A549 (cell line): ENCODE data around the gene OXA1L. TPM values are rescaled to one million over a fixed set of nuclear protein-coding genes. Genes with fewer than 3 reads are reported as not detected.
A peak's percentile ranks its signal among the peaks of the same experiment; 100 is the strongest.

Experiments used
- ATAC-seq, 2 experiments: fragments of 200-7000 bp in 1 of 2; fragments of >200 bp in 1 of 2; cut with Nextera tagmentation in 1 of 2; cut with Tn5 transposase in 1 of 2; 3 replicates each; pipeline versions ENCODE4 v1.8.0 to v1.9.1; 2018 to 2020; ENCODE audit warnings: mild to moderate bottlenecking in 1 of 2, moderate library complexity in 1 of 2
- CTCF ChIA-PET: fragments of 300-600 bp; sonication (Branson Sonifier 250); formaldehyde crosslinking; extraction: SDS; loops from one replicate; lab custom pipeline; 2021; ENCODE audit warnings: antibody characterized with exemption, inconsistent platforms; lab: Yijun Ruan, JAX
- POLR2A ChIA-PET: fragments of 350-600 bp; formaldehyde crosslinking; extraction: SDS; loops from one replicate; lab custom pipeline; 2021; ENCODE audit warnings: antibody characterized with exemption, inconsistent platforms; lab: Yijun Ruan, JAX
- DNase-seq, 2 experiments: peaks; one replicate each; pipeline versions ENCODE4 v3.0.0 to v3.0.0-alpha.2; 2011 to 2016; ENCODE audit warnings: low read depth in 1 of 2, low spot score in 1 of 2
- FAIRE-seq: peaks from 2 replicates; lab custom pipeline; 2011; peaks lifted over from hg19 to GRCh38; lab: Jason Lieb, UNC
- H3K27ac ChIP-seq, 2 experiments: fragments of >200 bp; sonication (Bioruptor Twin); formaldehyde crosslinking; 3 replicates each; pipeline ENCODE4 v1.5.1; 2016 to 2017
- H3K4me1 ChIP-seq: fragments of >200 bp; sonication (Bioruptor Twin); formaldehyde crosslinking; 3 replicates; pipeline ENCODE4 v1.6.1; 2016
- H3K4me2 ChIP-seq: fragments of >200 bp; sonication (Bioruptor Twin); formaldehyde crosslinking; 3 replicates; pipeline ENCODE4 v1.6.1; 2016
- H3K4me3 ChIP-seq: fragments of >200 bp; sonication (Bioruptor Twin); formaldehyde crosslinking; 3 replicates; pipeline ENCODE4 v1.5.1; 2016
- H3K9me3 ChIP-seq: fragments of >200 bp; sonication (Bioruptor Twin); formaldehyde crosslinking; 3 replicates; pipeline ENCODE4 v1.6.1; 2016
- ATOH8 ChIP-seq: fragments of 250-450 bp; sonication (Bioruptor Pico); IDR thresholded peaks from 2 replicates; pipeline ENCODE4 v1.5.0; 2020; ENCODE audit warnings: low read depth, mild to moderate bottlenecking, moderate library complexity
- BHLHE40 ChIP-seq: IDR thresholded peaks from 2 replicates; pipeline ENCODE4 v1.6.1; 2012; ENCODE audit warnings: low read depth, low read length, inconsistent platforms
- CEBPB ChIP-seq, 2 experiments: fragments of >200 bp in 1 of 2; sonication (Bioruptor Twin) in 1 of 2; formaldehyde crosslinking in 1 of 2; IDR thresholded peaks; 2 replicates each; pipeline ENCODE4 v1.6.1; 2012 to 2016
- CHD2 ChIP-seq: fragments of 150-350 bp; IDR thresholded peaks from 2 replicates; pipeline ENCODE4 v1.6.1; 2014; ENCODE audit warnings: low read length; ENCODE audit not compliant: partially characterized antibody
- EP300 ChIP-seq, 2 experiments: fragments of >200 bp; sonication (Bioruptor Twin); formaldehyde crosslinking; IDR thresholded peaks; 2 replicates in 1 of 2; 3 replicates in 1 of 2; pipeline ENCODE4 v1.6.1; 2016 to 2017
- FOSB ChIP-seq: fragments of 250-450 bp; sonication (Bioruptor Pico); IDR thresholded peaks from 2 replicates; pipeline ENCODE4 v1.5.0; 2020; ENCODE audit warnings: mild to moderate bottlenecking, moderate library complexity
- FOSL2 ChIP-seq, 2 experiments: fragments of 450-650 bp in 1 of 2; fragments of >200 bp in 1 of 2; sonication (Bioruptor Twin) in 1 of 2; formaldehyde crosslinking; IDR thresholded peaks; 2 replicates each; pipeline versions ENCODE4 v1.5.0 to v1.6.1; 2016 to 2020; ENCODE audit warnings: mild to moderate bottlenecking in 1 of 2, moderate library complexity in 1 of 2
- GATA3 ChIP-seq: IDR thresholded peaks from 2 replicates; pipeline ENCODE4 v1.6.1; 2012; ENCODE audit warnings: borderline replicate concordance
- JUN ChIP-seq, 2 experiments: fragments of >200 bp; sonication (Bioruptor Twin); formaldehyde crosslinking; IDR thresholded peaks; 2 replicates in 1 of 2; 3 replicates in 1 of 2; pipeline ENCODE4 v1.6.1; 2016 to 2017
- KDM5A ChIP-seq: fragments of 200-600 bp; sonication (generic); IDR thresholded peaks from 2 replicates; pipeline ENCODE4 v1.6.1; 2016; ENCODE audit warnings: antibody characterized with exemption, mild to moderate bottlenecking
- MAFK ChIP-seq: fragments of 450-650 bp; IDR thresholded peaks from 2 replicates; pipeline ENCODE4 v1.6.1; 2014; ENCODE audit not compliant: partially characterized antibody
- MAZ ChIP-seq: fragments of 150-350 bp; IDR thresholded peaks from 2 replicates; pipeline ENCODE4 v1.6.1; 2014; ENCODE audit warnings: antibody characterized with exemption, low read depth, low read length, borderline replicate concordance
- NFE2L2 ChIP-seq: fragments of 150-350 bp; conservative IDR thresholded peaks from 2 replicates; pipeline ENCODE4 v1.6.1; 2014; ENCODE audit warnings: low read length
- NPAS2 ChIP-seq: fragments of 250-450 bp; sonication (Bioruptor Pico); IDR thresholded peaks from 2 replicates; pipeline ENCODE4 v1.8.0; 2022; ENCODE audit warnings: mild to moderate bottlenecking, moderate library complexity, borderline replicate concordance
- PHF8 ChIP-seq: fragments of 200-600 bp; sonication (generic); IDR thresholded peaks from 2 replicates; pipeline ENCODE4 v1.6.1; 2016; ENCODE audit warnings: low read depth, mild to moderate bottlenecking, antibody characterized with exemption, moderate library complexity, borderline replicate concordance
- POLR2A ChIP-seq: IDR thresholded peaks from 2 replicates; pipeline ENCODE4 v1.6.1; 2012; ENCODE audit warnings: mild to moderate bottlenecking, low read length
- RAD21 ChIP-seq, 2 experiments: fragments of >200 bp in 1 of 2; sonication (Bioruptor Twin) in 1 of 2; formaldehyde crosslinking in 1 of 2; IDR thresholded peaks in 1 of 2; conservative IDR thresholded peaks in 1 of 2; 2 replicates in 1 of 2; 3 replicates in 1 of 2; pipeline ENCODE4 v1.6.1; 2012 to 2018; ENCODE audit warnings: inconsistent platforms in 1 of 2
- REST ChIP-seq: fragments of 200-600 bp; sonication (generic); IDR thresholded peaks from 2 replicates; pipeline ENCODE4 v1.6.1; 2016; ENCODE audit warnings: antibody characterized with exemption, mild to moderate bottlenecking, moderate library complexity
- RFX5 ChIP-seq: fragments of 450-650 bp; IDR thresholded peaks from 2 replicates; pipeline ENCODE4 v1.7.1; 2014; ENCODE audit warnings: antibody characterized with exemption, mild to moderate bottlenecking, moderate library complexity
- TFCP2L1 ChIP-seq: fragments of 250-450 bp; sonication (Bioruptor Pico); IDR thresholded peaks from 2 replicates; pipeline ENCODE4 v1.5.0; 2021; ENCODE audit warnings: mild to moderate bottlenecking
- USF2 ChIP-seq: fragments of 450-650 bp; IDR thresholded peaks from 2 replicates; pipeline ENCODE4 v1.6.1; 2014; ENCODE audit warnings: antibody characterized with exemption
- ZFP36 ChIP-seq: fragments of 450-650 bp; IDR thresholded peaks from 2 replicates; pipeline ENCODE4 v1.6.1; 2014; ENCODE audit warnings: borderline replicate concordance; ENCODE audit not compliant: partially characterized antibody
- ZNF302 ChIP-seq: fragments of 250-450 bp; sonication (Bioruptor Pico); IDR thresholded peaks from 2 replicates; pipeline ENCODE4 v1.9.0; 2021; ENCODE audit warnings: inconsistent platforms, mild to moderate bottlenecking, moderate library complexity
- ZSCAN20 ChIP-seq: fragments of 250-450 bp; sonication (Bioruptor Pico); IDR thresholded peaks from 2 replicates; pipeline ENCODE4 v1.8.0; 2022; ENCODE audit warnings: mild to moderate bottlenecking, moderate library complexity
- WGBS: methylation state at CpG from one replicate; pipeline ENCODE4 v1.1.6; 2017; ENCODE audit errors: missing lambda C conversion rate; 5-methylcytosine and 5-hydroxymethylcytosine counted together
- polyA plus RNA-seq, 4 experiments: library from polyadenylated mRNA; depleted of rRNA in 3 of 4; stranded (reverse); fragments of >200 nt; fragmentation: RNase III in 1 of 4; extraction: RNeasy Plus Mini Kit Qiagen cat#74134 plus additional on column Dnase treatment in 1 of 4; gene quantifications; 2 replicates in 3 of 4; 3 replicates in 1 of 4; pipeline ENCODE4 v1.2.3, GENCODE V29; 2011 to 2017
- TF ChIP-seq, protein P1 (sequence below): fragments of 150-350 bp; IDR thresholded peaks from 2 replicates; pipeline ENCODE4 v1.6.1; 2014; ENCODE audit warnings: low read depth, mild to moderate bottlenecking, low read length

OXA1L gene
- polyA plus RNA-seq, 2 of the 4 experiments (the other 2 are of a cell fraction) = 133 to 199 TPM

- FAIRE-seq (no peak), DNase-seq (no peak), ATAC-seq (no peak)
- no peak for TF ChIP-seq FOSB
- no peak for TF ChIP-seq RAD21 (conservative IDR thresholded peaks at IDR 0.05 in 1 of 2, IDR thresholded peaks at IDR 0.05 in 1 of 2)
- no peak for TF ChIP-seq PHF8
- TF ChIP-seq EP300 (IDR thresholded peaks at IDR 0.05) = no peak
- TF ChIP-seq MAFK = no peak
- no peak for TF ChIP-seq BHLHE40
- TF ChIP-seq MAZ = no peak
- no peak for TF ChIP-seq TFCP2L1
- no peak for TF ChIP-seq ATOH8 (CRISPR knock-in tag)
- TF ChIP-seq POLR2A = no peak
- TF ChIP-seq CHD2 = no peak
- no peak for TF ChIP-seq ZSCAN20 (CRISPR knock-in tag)
- TF ChIP-seq USF2 = no peak
- TF ChIP-seq ZNF302 (CRISPR knock-in tag) = no peak
- TF ChIP-seq JUN (IDR thresholded peaks at IDR 0.05) = no peak
- TF ChIP-seq FOSL2 (IDR thresholded peaks at IDR 0.05) = no peak
- TF ChIP-seq FOSL2 (CRISPR knock-in tag; IDR thresholded peaks at IDR 0.05) = no peak
- TF ChIP-seq GATA3 = no peak
- TF ChIP-seq NPAS2 = no peak
- POLR2A ChIA-PET = no interaction called here
- H3K9me3 ChIP-seq = no peaks in the 10 kb centered on the region
- H3K4me3 ChIP-seq = no peak overlapping the region
- peaks cover 36% of the 10 kb centered on the region for H3K4me1 ChIP-seq
- H3K4me2 ChIP-seq = peak overlapping the region; percentile 28; the same call in 2 of the 3 replicates
- CTCF ChIA-PET = interaction anchor here (0.7 to 2.6 kb wide), 8 partner anchors 10 to 256 kb away, joined by 3 to 17 read pairs (median 4); no protein-coding TSS in a partner anchor
- 77% methylated on average over 9 of the region's 9 CpGs for WGBS
- H3K27ac ChIP-seq = peak overlapping the region in 1 of 2 experiments; percentile 17; a peak in 1 of 6 replicates
Observed at GRCh38 chr14:22813145-22813544, 46.7 kb downstream of the OXA1L start.

GRCh38 chr14:22814373-22814772 lies 47.9 kb downstream of the OXA1L start:
- ATAC-seq = no peak
- no peak for FAIRE-seq
- DNase-seq = no peak
- Histone ChIP-seq H3K9me3 (no peaks in the 10 kb centered on the region), H3K27ac (peak overlapping the region; percentile 82 to 89), H3K4me1 (peaks cover 40% of the 10 kb centered on the region), H3K4me3 (peak overlapping the region; percentile 38; the same call in 2 of the 3 replicates), H3K4me2 (peak overlapping the region; percentile 72)
- 83% methylated on average over 7 of the region's 7 CpGs for WGBS
- ChIA-PET CTCF (interaction anchor here (1.2 to 2.6 kb wide), 5 partner anchors 9 to 244 kb away, joined by 3 to 17 read pairs (median 5); no protein-coding TSS in a partner anchor), POLR2A (no interaction called here)
- TF ChIP-seq TFCP2L1 (no peak), NFE2L2 (no peak), PHF8 (no peak)
- TF ChIP-seq, protein P1, sequence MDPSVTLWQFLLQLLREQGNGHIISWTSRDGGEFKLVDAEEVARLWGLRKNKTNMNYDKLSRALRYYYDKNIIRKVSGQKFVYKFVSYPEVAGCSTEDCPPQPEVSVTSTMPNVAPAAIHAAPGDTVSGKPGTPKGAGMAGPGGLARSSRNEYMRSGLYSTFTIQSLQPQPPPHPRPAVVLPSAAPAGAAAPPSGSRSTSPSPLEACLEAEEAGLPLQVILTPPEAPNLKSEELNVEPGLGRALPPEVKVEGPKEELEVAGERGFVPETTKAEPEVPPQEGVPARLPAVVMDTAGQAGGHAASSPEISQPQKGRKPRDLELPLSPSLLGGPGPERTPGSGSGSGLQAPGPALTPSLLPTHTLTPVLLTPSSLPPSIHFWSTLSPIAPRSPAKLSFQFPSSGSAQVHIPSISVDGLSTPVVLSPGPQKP = no peak

DNA sequence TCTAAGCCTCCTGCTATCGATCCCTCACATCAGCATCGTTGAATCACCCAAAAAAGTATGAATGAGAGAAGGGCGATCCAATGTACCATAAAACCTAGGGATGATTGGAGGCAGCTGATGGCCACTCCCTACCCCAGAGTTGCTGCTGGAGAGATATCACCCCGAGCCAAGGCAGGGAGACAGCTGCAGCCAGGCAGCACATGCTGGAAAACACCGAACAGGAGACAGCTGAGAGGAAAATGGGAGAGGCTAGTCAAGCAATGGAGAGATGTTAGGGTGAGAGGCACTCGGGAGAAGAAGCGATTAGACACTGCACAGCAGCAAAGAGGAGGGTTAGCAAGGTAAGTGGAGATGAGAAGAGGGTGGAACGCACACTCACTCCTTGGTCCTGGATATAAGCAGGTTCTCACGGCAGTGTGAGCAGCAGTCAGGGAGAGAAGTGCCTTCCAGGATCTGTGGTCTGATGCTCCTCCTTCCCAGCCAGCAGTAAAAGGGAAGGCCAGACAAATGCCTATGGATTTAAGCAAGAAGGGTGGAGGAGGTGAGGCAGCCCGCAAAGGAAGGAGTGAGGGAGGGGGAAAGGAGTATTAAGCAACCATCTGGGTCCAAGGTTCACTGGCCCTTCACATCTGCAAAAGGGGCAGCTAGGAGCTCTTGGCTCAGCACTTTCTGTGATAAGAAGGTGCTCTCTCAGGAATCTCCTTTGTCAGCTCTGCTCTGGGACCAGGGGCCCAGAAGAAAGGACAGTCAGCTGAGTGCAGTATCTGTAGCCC lies 48.6 kb downstream of the OXA1L start, which contains the start of gene SLC7A7:
SLC7A7 (minus strand) TSS at position 495 of the 773 bp plus-strand sequence. CDS start 2,037 bp downstream, outside the sequence.
- H3K9me3 ChIP-seq = no peaks in the 10 kb centered on the region
- CTCF ChIA-PET = interaction anchor here (1.2 to 2.6 kb wide), 4 partner anchors 8 to 245 kb away, joined by 3 to 17 read pairs (median 9); no protein-coding TSS in a partner anchor
- H3K27ac ChIP-seq = peak within 1 kb of the TSS; percentile 82 to 89
- FAIRE-seq (no peak), ATAC-seq (peak; percentile 61 to 68), DNase-seq (peak; percentile 38 to 62)
- no peak for TF ChIP-seq EP300 (IDR thresholded peaks at IDR 0.05)
- TF ChIP-seq MAFK = peak; percentile 68
- no peak for TF ChIP-seq REST
- no peak for TF ChIP-seq NPAS2
- no peak for TF ChIP-seq KDM5A
- TF ChIP-seq ZFP36 = no peak
- TF ChIP-seq CHD2 = no peak
- peak; percentile 76 to 89 for TF ChIP-seq CEBPB (IDR thresholded peaks at IDR 0.05)
- TF ChIP-seq RFX5 = no peak
- peak within 1 kb of the TSS; percentile 38 for H3K4me3 ChIP-seq
- POLR2A ChIA-PET = no interaction called here
- peak within 1 kb of the TSS; percentile 72 for H3K4me2 ChIP-seq
- peaks cover 47% of the 10 kb centered on the region for H3K4me1 ChIP-seq
- 44% methylated on average over 10 of the region's 10 CpGs for WGBS
